H9 (cell line): ENCODE results near the gene CHID1. TPM values are rescaled to one million over a fixed set of nuclear protein-coding genes. Genes with fewer than 3 reads are reported as not detected.
A peak's percentile ranks its signal among the peaks of the same experiment; 100 is the strongest.

Source experiments
- DNase-seq: peaks from one replicate; pipeline ENCODE4 v3.0.0-alpha.2; 2017
- H2AFZ ChIP-seq: one replicate; pipeline ENCODE4 v1.6.1; 2013; ENCODE audit warnings: mild to moderate bottlenecking, low read length, control low read depth, moderate library complexity
- H2AK5ac ChIP-seq: 2 replicates; pipeline ENCODE4 v1.6.1; 2013; ENCODE audit warnings: low read length, control low read depth, mixed read lengths; ENCODE audit not compliant: insufficient read length
- H2BK120ac ChIP-seq: one replicate; pipeline ENCODE4 v1.6.1; 2013; ENCODE audit warnings: low read depth, mild to moderate bottlenecking, low read length, control low read depth, inconsistent platforms; ENCODE audit not compliant: poor library complexity, severe bottlenecking
- H2BK12ac ChIP-seq: 2 replicates; pipeline ENCODE4 v1.6.1; 2013; ENCODE audit warnings: low read length, control low read depth, mixed read lengths, low read depth; ENCODE audit not compliant: insufficient read length
- H2BK15ac ChIP-seq: 2 replicates; pipeline ENCODE4 v1.6.1; 2013; ENCODE audit warnings: low read depth, low read length, control low read depth
- H2BK20ac ChIP-seq: one replicate; pipeline ENCODE4 v1.6.1; 2013; ENCODE audit warnings: low read depth, mild to moderate bottlenecking, low read length, control low read depth, inconsistent platforms; ENCODE audit not compliant: poor library complexity, severe bottlenecking
- H2BK5ac ChIP-seq: 2 replicates; pipeline ENCODE4 v1.6.1; 2013; ENCODE audit warnings: low read length, control low read depth, mixed read lengths; ENCODE audit not compliant: insufficient read length
- H3K14ac ChIP-seq: 2 replicates; pipeline ENCODE4 v1.6.1; 2013; ENCODE audit warnings: low read length, control low read depth; ENCODE audit not compliant: insufficient read depth
- H3K18ac ChIP-seq: 2 replicates; pipeline ENCODE4 v1.6.1; 2013; ENCODE audit warnings: low read depth, mild to moderate bottlenecking, mixed read lengths, low read length, control low read depth; ENCODE audit not compliant: insufficient read length
- H3K23ac ChIP-seq: 2 replicates; pipeline ENCODE4 v1.6.1; 2013; ENCODE audit warnings: low read length, control low read depth, mixed read lengths, low read depth; ENCODE audit not compliant: insufficient read length
- H3K23me2 ChIP-seq: 2 replicates; pipeline ENCODE4 v1.6.1; 2013; ENCODE audit warnings: low read depth, mild to moderate bottlenecking, mixed read lengths, low read length, control low read depth; ENCODE audit not compliant: insufficient read length, poor library complexity, severe bottlenecking
- H3K27ac ChIP-seq: 2 replicates; pipeline ENCODE4 v1.5.1; 2013; ENCODE audit warnings: low read length, control low read depth, mixed read lengths, low read depth; ENCODE audit not compliant: insufficient read length
- H3K27me3 ChIP-seq: 2 replicates; pipeline ENCODE4 v1.6.1; 2013; ENCODE audit warnings: low read length, control low read depth, inconsistent platforms; ENCODE audit not compliant: insufficient read depth
- H3K4ac ChIP-seq: 2 replicates; pipeline ENCODE4 v1.6.1; 2013; ENCODE audit warnings: low read depth, mild to moderate bottlenecking, control low read depth, inconsistent platforms, low read length, moderate library complexity
- H3K4me1 ChIP-seq: 2 replicates; pipeline ENCODE4 v1.6.1; 2013; ENCODE audit warnings: low read length, control low read depth, inconsistent platforms; ENCODE audit not compliant: insufficient read depth
- H3K4me2 ChIP-seq: 2 replicates; pipeline ENCODE4 v1.6.1; 2013; ENCODE audit warnings: low read length, control low read depth, mixed read lengths; ENCODE audit not compliant: insufficient read length, insufficient read depth
- H3K56ac ChIP-seq: 2 replicates; pipeline ENCODE4 v1.6.1; 2013; ENCODE audit warnings: low read depth, mild to moderate bottlenecking, mixed read lengths, low read length, control low read depth; ENCODE audit not compliant: insufficient read length
- H3K79me1 ChIP-seq: 2 replicates; pipeline ENCODE4 v1.6.1; 2013; ENCODE audit warnings: low read depth, mild to moderate bottlenecking, moderate library complexity, low read length, control low read depth, inconsistent platforms; ENCODE audit not compliant: insufficient read depth, poor library complexity, severe bottlenecking
- H3K79me2 ChIP-seq: 2 replicates; pipeline ENCODE4 v1.6.1; 2013; ENCODE audit warnings: low read length, control low read depth, inconsistent platforms; ENCODE audit not compliant: insufficient read depth
- H3K9ac ChIP-seq: 2 replicates; pipeline ENCODE4 v1.6.1; 2013; ENCODE audit warnings: low read length, control low read depth, mixed read lengths; ENCODE audit not compliant: insufficient read length; ENCODE audit errors: extremely low read depth
- H3K9me3 ChIP-seq: one replicate; pipeline ENCODE4 v1.6.1; 2013; ENCODE audit warnings: low read depth, low read length, inconsistent platforms; ENCODE audit not compliant: control insufficient read depth
- H3T11ph ChIP-seq: one replicate; pipeline ENCODE4 v1.6.1; 2013; ENCODE audit warnings: mild to moderate bottlenecking, low read length, control low read depth, inconsistent platforms
- H4K20me1 ChIP-seq: one replicate; pipeline ENCODE4 v1.6.1; 2013; ENCODE audit not compliant: control insufficient read depth, insufficient read length, insufficient read depth
- H4K5ac ChIP-seq: 2 replicates; pipeline ENCODE4 v1.6.1; 2013; ENCODE audit warnings: low read depth, mild to moderate bottlenecking, mixed read lengths, low read length, control low read depth; ENCODE audit not compliant: insufficient read length
- H4K8ac ChIP-seq: replicated peaks from 2 replicates; pipeline ENCODE4 v1.6.1; 2013; ENCODE audit warnings: low read length, control low read depth, mixed read lengths, low read depth; ENCODE audit not compliant: insufficient read length
- H4K91ac ChIP-seq: 2 replicates; pipeline ENCODE4 v1.6.1; 2013; ENCODE audit warnings: low read depth, mild to moderate bottlenecking, moderate library complexity, mixed read lengths, low read length, control low read depth; ENCODE audit not compliant: insufficient read length
- H3K27ac Mint-ChIP-seq, 3 experiments: 2 replicates in 2 of 3; 3 replicates in 1 of 3; pipeline ENCODE4 v1.8.0; 2020 to 2021; ENCODE audit warnings: mixed read lengths in 3 of 3, mild to moderate bottlenecking in 1 of 3, moderate library complexity in 1 of 3
- H3K27me3 Mint-ChIP-seq: 2 replicates; pipeline ENCODE4 v1.8.0; 2021; ENCODE audit warnings: low read depth, mild to moderate bottlenecking, moderate library complexity, mixed read lengths
- H3K36me3 Mint-ChIP-seq, 3 experiments: 2 replicates in 2 of 3; 3 replicates in 1 of 3; pipeline ENCODE4 v1.8.0; 2020 to 2021; ENCODE audit warnings: low read depth in 3 of 3, mixed read lengths in 3 of 3; ENCODE audit not compliant: insufficient read depth in 1 of 3
- H3K4me1 Mint-ChIP-seq, 2 experiments: 2 replicates each; pipeline ENCODE4 v1.8.0; 2020; ENCODE audit warnings: mixed read lengths in 2 of 2
- H3K4me3 Mint-ChIP-seq, 2 experiments: 2 replicates in 1 of 2; 3 replicates in 1 of 2; pipeline ENCODE4 v1.8.0; 2020 to 2021; ENCODE audit warnings: mild to moderate bottlenecking in 2 of 2, mixed read lengths in 2 of 2, moderate library complexity in 1 of 2
- H3K9me3 Mint-ChIP-seq, 2 experiments: 2 replicates in 1 of 2; 3 replicates in 1 of 2; pipeline ENCODE4 v1.8.0; 2020; ENCODE audit warnings: mild to moderate bottlenecking in 2 of 2, mixed read lengths in 2 of 2, moderate library complexity in 1 of 2
- CTCF ChIP-seq: fragments of 200-600 bp; sonication (generic); conservative IDR thresholded peaks from 3 replicates; pipeline ENCODE4 v1.8.0; 2021; ENCODE audit warnings: antibody characterized with exemption, mild to moderate bottlenecking
- WGBS: extraction: QIAGEN DNeasy Blood & Tissue Kit; methylation state at CpG from one replicate; pipeline ENCODE4 v1.1.7; 2013; ENCODE audit warnings: missing lambda C conversion rate, low lambda C conversion rate, mixed read lengths; ENCODE audit not compliant: insufficient read length; ENCODE audit errors: extremely low coverage; 5-methylcytosine and 5-hydroxymethylcytosine counted together
- total RNA-seq: library from RNA; stranded (reverse); gene quantifications from 2 replicates; pipeline ENCODE4 v1.2.1, GENCODE V29; 2021

Gene CHID1
- total RNA-seq, 1 experiment from 2014 or later, result 89.4 TPM

GRCh38 chr11:909406-909805 lies 1.2 kb downstream of the CHID1 start:
- Mint-ChIP-seq H3K27ac (peak overlapping the region in 1 of 3 experiments; percentile 62; a peak in 1 of 7 replicates), H3K4me1 (peaks cover 9 to 14% of the 10 kb centered on the region in 2 experiments), H3K4me3 (peak overlapping the region; percentile 94 to 98), H3K27me3 (no peaks in the 10 kb centered on the region), H3K36me3 (peaks cover 2 to 35% (median 23%) of the 10 kb centered on the region in 3 experiments; a peak in 6 of 7 replicates), H3K9me3 (no peaks in the 10 kb centered on the region; a peak in 1 of 5 replicates)
- Histone ChIP-seq H3K9me3 (no peaks in the 10 kb centered on the region), H4K91ac (no peak overlapping the region), H3K23ac (no peak overlapping the region), H4K5ac (no peak overlapping the region), H3K4me2 (no peak overlapping the region), H3K23me2 (peaks cover 18% of the 10 kb centered on the region), H3K56ac (no peak overlapping the region), H4K20me1 (peaks cover 3% of the 10 kb centered on the region), H2BK12ac (no peak overlapping the region), H3K18ac (no peak overlapping the region), H3K27me3 (no peaks in the 10 kb centered on the region), H2AK5ac (no peak overlapping the region), H3K79me1 (peaks cover 6% of the 10 kb centered on the region), H2BK20ac (no peak overlapping the region), H3K14ac (no peak overlapping the region), H3K9ac (no peak overlapping the region), H3K79me2 (peaks cover 3% of the 10 kb centered on the region; the same call in 1 of the 2 replicates), H4K8ac (no peak overlapping the region), H3K27ac (no peak overlapping the region), H3K4me1 (no peaks in the 10 kb centered on the region; the same call in 1 of the 2 replicates), H3K4ac (no peak overlapping the region), H2AFZ (no peak overlapping the region), H3T11ph (no peak overlapping the region), H2BK5ac (no peak overlapping the region), H2BK15ac (no peak overlapping the region), H2BK120ac (no peak overlapping the region)
- WGBS, result no CpG with 5 or more reads among the region's 11 CpGs
- TF ChIP-seq CTCF, result no peak
- no peak for DNase-seq
